ENCODE data around the gene ZBTB16.

DNA sequence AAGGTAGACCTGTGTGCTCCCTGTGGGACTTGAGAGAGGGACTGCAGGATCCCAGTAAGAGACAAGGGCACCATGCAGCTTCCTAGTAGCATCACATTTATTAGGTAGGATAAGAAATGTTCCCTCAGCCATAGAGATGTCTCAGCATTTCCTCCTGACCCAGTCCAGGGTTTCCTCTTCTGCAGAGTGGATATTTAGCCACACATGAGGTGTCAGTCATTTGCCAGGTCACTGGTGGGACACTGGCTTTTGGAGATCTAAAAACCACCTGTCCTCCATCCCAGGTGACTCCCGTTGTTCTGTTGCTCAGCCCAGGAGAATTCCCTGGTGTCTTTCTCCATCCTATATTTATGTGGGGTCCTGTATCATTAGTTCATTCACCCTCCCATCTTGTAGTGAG, 119.1 kb downstream of the ZBTB16 start:
- TF ChIP-seq, protein P1, sequence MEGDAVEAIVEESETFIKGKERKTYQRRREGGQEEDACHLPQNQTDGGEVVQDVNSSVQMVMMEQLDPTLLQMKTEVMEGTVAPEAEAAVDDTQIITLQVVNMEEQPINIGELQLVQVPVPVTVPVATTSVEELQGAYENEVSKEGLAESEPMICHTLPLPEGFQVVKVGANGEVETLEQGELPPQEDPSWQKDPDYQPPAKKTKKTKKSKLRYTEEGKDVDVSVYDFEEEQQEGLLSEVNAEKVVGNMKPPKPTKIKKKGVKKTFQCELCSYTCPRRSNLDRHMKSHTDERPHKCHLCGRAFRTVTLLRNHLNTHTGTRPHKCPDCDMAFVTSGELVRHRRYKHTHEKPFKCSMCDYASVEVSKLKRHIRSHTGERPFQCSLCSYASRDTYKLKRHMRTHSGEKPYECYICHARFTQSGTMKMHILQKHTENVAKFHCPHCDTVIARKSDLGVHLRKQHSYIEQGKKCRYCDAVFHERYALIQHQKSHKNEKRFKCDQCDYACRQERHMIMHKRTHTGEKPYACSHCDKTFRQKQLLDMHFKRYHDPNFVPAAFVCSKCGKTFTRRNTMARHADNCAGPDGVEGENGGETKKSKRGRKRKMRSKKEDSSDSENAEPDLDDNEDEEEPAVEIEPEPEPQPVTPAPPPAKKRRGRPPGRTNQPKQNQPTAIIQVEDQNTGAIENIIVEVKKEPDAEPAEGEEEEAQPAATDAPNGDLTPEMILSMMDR (conservative IDR thresholded peaks at IDR 0.05): no peak
- TF ChIP-seq EZH2 (IDR thresholded peaks at IDR 0.05; ENCODE audit: low read depth): no peak
